ENCODE data around the gene MYL7.
"Not testable (repeated sequence)": the region's sequence is repeated elsewhere in the genome, so short reads cannot be mapped to it uniquely, and the experiment has no call there.

MYL7 gene

DNA sequence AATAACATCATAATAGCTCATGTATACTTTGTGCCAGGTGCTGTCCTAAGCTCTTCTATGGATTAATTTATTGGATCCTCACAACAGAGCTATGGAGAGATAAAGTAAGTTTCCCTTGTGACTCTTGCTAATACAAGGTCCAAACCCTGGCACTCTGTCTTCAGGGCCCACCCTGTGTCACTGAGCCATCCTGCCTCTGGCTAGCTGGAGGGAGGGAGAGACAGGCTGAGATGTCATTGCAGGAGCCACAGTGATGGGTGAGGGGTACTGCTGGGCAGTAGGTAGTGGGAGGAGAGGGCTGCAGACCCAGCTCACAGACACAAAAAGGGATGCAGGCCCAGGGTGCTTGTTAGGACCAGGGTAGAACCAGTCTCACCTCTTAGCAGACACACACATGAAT, 31.2 kb upstream of the MYL7 start:
- TF ChIP-seq, protein P1, sequence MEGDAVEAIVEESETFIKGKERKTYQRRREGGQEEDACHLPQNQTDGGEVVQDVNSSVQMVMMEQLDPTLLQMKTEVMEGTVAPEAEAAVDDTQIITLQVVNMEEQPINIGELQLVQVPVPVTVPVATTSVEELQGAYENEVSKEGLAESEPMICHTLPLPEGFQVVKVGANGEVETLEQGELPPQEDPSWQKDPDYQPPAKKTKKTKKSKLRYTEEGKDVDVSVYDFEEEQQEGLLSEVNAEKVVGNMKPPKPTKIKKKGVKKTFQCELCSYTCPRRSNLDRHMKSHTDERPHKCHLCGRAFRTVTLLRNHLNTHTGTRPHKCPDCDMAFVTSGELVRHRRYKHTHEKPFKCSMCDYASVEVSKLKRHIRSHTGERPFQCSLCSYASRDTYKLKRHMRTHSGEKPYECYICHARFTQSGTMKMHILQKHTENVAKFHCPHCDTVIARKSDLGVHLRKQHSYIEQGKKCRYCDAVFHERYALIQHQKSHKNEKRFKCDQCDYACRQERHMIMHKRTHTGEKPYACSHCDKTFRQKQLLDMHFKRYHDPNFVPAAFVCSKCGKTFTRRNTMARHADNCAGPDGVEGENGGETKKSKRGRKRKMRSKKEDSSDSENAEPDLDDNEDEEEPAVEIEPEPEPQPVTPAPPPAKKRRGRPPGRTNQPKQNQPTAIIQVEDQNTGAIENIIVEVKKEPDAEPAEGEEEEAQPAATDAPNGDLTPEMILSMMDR (IDR thresholded peaks at IDR 0.05; ENCODE audit: low read depth, low read length) = no peak
- DNase-seq (ENCODE audit: low read depth, low spot score) = no peak
- no peak overlapping the region for H3K4me3 ChIP-seq (ENCODE audit: low read depth, low read length)
- in situ Hi-C loops (cut with HindIII; ENCODE audit: low sequenced_read_pairs) = no loop called here

DNA sequence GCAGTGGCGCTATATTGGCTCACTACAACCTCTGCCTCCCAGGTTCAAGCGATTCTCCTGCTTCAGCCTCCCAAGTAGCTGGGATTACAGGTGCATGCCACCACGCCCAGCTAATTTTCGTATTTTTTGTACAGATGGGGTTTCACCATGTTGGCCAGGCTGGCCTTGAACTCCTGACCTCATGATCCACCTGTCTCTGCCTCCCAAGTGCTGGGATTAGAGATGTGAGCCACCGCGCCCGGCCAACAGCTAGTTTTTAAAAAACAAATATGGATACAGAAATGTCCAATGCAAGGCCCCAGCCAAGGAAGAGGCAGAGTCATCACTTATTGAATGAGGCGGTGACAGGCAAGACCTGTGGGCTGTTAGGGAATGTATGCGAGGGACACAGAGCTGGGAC, 30.8 kb upstream of the MYL7 start:
- H3K4me3 ChIP-seq (ENCODE audit: low read depth, low read length); in situ Hi-C loops (cut with HindIII; ENCODE audit: low sequenced_read_pairs); DNase-seq (ENCODE audit: low read depth, low spot score): not testable (repeated sequence)

DNA sequence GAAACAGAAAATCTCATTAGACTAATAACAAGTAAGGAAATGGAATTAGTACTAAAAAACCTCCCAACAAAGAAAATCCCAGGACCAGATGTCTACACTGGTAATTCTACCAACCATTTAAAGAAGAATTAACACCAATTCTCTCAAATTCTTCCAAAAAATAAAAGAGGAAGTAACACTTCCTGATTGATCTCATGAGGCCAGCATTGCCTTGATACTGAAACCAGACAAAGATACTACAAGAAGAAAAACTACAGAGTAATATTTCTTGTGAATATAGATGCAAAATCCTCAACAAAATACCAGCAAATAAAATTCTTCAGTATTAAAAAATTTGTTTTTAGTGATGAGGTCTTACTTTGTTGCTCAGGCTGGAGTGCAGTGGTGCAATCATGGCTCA, 26.8 kb upstream of the MYL7 start:
- DNase-seq (ENCODE audit: low read depth, low spot score) = no peak
- in situ Hi-C loops (cut with HindIII; ENCODE audit: low sequenced_read_pairs) = no loop called here
- H3K4me3 ChIP-seq (ENCODE audit: low read depth, low read length) = no peak overlapping the region
- TF ChIP-seq, protein P1 (IDR thresholded peaks at IDR 0.05; ENCODE audit: low read depth, low read length) = no peak

DNA sequence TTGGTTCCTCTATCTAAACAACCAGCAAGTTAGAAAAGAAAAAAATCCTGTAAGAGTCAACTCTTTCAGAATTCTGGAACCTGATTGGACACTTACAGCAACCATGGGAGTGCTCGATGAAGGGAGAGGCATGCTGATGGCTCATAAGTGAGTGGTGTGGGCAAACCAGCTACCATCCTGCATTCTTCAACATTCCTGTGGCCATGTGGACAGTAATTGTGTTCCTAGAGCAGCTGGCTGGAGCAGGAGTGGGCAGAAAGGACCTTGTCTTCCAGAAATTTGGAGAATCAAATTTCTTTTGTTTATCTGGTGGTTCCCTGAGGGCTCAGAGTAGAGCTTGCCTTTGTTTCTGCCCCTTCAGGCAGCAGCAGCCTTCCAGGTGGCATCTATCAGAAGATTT, 22.5 kb upstream of the MYL7 start:
- in situ Hi-C loops (cut with HindIII; ENCODE audit: low sequenced_read_pairs) = no loop called here
- H3K4me3 ChIP-seq (ENCODE audit: low read depth, low read length) = no peak overlapping the region
- DNase-seq (ENCODE audit: low read depth, low spot score) = peak; percentile 86
- TF ChIP-seq, protein P1 (IDR thresholded peaks at IDR 0.05; ENCODE audit: low read depth, low read length) = no peak

DNA sequence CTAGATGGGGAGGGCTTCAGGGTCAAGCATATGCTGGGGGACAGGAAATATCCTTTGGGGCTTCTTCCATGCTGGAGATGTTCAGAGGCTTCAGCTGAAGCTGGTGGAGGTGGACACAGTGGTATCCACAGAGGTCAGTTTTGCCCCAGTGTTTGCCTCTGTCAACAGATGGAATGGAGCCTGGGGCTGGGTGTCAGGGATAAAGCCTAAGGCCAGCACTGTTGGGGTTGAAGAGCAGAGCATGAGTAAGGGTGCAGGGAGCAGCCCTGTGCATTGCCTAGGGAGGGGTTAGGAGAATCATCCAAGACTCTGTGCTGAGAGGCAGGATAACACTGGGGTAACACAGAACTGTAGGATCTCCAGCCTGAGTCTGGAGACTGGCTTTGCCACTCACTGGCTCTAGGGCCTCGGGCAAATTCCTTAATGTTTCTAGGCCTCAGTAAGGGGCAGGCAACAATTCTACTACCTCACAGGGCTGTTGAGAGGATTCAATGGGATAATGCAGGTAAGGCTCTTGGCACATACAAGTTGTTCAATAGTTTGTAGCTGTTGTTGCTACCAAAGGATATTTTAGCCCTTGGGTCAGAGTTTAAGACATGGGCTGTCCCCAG, 21.8 kb upstream of the MYL7 start:
- no peak for DNase-seq (ENCODE audit: low read depth, low spot score)
- H3K4me3 ChIP-seq (ENCODE audit: low read depth, low read length) = no peak overlapping the region
- in situ Hi-C loops (cut with HindIII; ENCODE audit: low sequenced_read_pairs) = no loop called here
- TF ChIP-seq, protein P1 (IDR thresholded peaks at IDR 0.05; ENCODE audit: low read depth, low read length) = no peak

DNA sequence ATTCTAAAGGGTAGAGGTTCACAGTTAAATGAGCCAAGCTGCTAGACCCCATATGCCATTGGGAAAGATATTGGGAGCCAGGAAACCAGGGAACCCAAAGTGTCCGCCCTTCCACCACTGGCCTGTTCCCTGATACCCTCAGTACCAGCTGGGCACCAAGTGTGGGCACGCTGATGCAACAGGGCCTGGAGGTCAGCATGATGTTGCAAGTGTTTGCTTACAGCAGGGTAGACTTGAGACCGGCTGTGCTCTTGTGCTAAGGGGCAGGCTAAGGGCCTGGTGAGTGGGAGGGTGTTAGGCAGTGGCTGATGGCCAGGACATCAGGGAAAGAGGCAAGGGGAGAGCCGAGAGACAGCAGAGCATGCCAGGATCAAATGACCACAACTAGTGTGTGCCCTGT, 21.0 kb upstream of the MYL7 start:
- TF ChIP-seq, protein P1 (IDR thresholded peaks at IDR 0.05; ENCODE audit: low read depth, low read length) = no peak
- no peak overlapping the region for H3K4me3 ChIP-seq (ENCODE audit: low read depth, low read length)
- in situ Hi-C loops (cut with HindIII; ENCODE audit: low sequenced_read_pairs) = no loop called here
- DNase-seq (ENCODE audit: low read depth, low spot score) = no peak

DNA sequence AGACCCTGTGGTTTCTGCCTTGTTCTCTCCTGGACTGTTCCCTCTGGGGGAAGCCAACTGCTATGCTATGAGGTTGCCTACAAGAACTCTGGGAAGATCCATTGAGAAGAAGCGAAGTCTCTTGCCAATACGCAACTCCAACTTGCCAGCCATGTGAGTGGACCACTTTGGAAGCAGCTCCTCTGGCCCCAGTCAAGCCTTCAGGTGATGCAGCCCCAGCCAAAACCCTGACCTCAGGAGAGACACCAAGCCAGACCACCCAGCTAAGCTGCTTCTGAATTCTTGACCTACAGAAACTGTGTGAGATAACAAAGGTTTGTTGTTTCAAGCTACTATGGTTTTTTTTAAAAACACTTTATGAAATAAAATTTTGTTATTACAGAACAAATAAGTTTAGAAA, 20.2 kb upstream of the MYL7 start:
- in situ Hi-C loops (cut with HindIII; ENCODE audit: low sequenced_read_pairs) = no loop called here
- DNase-seq (ENCODE audit: low read depth, low spot score) = no peak
- TF ChIP-seq, protein P1 (IDR thresholded peaks at IDR 0.05; ENCODE audit: low read depth, low read length) = no peak
- H3K4me3 ChIP-seq (ENCODE audit: low read depth, low read length) = no peak overlapping the region

All from astrocyte of the spinal cord (primary cell).